CD4-positive, alpha-beta T cell treated with Interleukin-6 at 100 ng/mL for 8 hours (primary cell): ENCODE results near the gene PRRT1B.
A peak's percentile ranks its signal among the peaks of the same experiment; 100 is the strongest.

Experiments
- DNase-seq: peaks from one replicate; pipeline ENCODE4 v3.0.0-alpha.2; 2020; ENCODE audit warnings: mixed read lengths, low spot score

Gene PRRT1B

DNA sequence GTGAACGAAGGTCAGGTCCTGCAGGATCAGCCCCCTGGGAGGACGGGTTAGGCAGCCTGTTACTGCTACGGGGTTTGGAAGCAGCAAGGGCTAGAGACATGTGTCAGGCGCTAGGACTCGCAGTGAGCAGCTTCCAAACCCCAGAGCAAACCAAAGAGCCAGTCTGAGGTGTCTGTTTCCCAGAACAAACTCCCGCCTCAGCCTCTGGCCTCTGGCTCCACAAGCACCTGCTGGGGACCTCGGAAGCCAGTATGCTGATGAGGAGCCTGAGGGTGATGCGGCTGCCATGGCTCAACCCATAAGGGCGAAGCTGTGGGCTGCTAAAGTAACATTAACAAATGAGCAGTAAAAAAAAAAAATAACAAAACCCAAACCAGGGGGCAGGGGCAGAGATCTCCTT lies 35.0 kb downstream of the PRRT1B start:
- DNase-seq: no peak

GRCh38 chr9:131582056-131582455 lies 36.7 kb downstream of the PRRT1B start:
- DNase-seq: no peak

- DNase-seq: no peak
Observed at GRCh38 chr9:131582466-131583336, 37.4 kb downstream of the PRRT1B start.

GRCh38 chr9:131583337-131583645 lies 38.0 kb downstream of the PRRT1B start:
- no peak for DNase-seq

DNA sequence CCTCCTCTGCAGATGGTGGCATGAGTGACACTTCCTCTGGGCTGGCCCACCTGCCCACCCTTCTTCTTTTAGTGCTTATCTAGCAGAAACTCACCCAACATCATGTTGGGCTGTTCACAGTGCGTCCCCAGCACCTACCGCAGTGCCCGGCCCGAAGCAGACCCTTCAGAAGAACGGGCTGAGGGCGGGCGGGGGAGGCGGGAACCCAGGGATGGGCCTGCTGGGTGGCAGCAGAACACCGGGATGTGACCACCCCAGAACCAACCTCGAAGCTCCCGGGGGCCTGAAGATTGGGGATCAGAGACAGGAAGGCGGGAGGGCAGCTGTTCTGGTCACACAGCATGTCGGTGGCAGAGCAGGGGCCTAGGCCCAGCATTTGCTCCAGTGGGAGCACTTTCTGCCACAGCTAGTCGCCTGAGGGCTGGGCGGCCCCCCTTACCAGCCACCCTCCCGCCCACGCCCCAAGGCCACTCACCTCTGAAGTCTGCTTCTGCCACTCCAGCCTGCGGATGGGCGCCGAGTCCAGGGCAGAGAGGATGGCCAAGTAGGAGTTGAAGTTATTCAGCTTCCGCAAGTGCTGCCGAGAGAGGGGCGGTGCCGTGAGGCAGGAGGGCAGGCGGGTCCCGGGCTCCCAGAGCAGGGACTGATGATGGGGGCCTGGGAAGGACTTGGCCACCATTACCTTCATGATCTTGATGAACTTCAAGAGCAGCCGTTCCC lies 38.7 kb downstream of the PRRT1B start:
- no peak for DNase-seq

GRCh38 chr9:131584858-131585257 lies 39.5 kb downstream of the PRRT1B start:
- DNase-seq: no peak

DNA sequence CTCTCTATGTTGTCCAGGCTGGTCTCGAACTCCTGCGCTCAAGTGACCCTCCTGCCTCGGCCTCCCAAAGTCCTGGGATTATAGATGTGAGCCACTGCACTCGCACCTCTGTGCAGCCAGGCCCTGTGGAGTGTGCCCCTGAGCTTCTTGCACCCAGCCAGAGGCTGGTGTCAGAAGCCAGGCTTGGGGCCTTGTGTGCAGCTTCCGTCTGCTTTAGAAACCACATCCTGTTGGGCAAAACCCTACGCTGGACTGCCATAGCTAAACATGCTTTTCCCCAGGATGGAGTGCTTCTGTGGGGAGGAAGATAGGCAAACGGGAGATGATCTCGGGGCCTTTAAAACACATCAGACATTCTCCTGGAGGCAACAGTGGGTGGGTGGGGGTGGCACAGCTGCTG lies 40.1 kb downstream of the PRRT1B start:
- peak; percentile 74 for DNase-seq

DNA sequence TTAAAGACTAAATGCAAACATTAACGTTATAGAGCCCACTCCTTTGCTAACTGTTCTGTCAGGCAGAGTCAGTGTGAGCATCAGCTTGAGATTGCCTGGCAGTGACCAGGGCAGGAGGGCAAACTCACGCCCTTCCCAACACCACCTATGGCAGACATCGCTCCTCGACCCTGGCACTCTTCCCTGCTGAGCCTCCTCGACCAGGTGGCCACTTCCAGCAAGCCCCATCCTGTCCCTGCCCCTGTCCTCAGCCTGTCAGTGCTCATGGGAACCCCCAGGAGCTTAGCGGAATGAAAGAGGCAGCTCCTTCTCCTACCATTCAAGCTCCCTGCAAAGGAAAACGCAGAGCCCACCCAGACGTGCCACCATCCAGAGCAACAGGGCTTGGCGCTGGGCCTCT lies 42.0 kb downstream of the PRRT1B start:
- DNase-seq: no peak

DNA sequence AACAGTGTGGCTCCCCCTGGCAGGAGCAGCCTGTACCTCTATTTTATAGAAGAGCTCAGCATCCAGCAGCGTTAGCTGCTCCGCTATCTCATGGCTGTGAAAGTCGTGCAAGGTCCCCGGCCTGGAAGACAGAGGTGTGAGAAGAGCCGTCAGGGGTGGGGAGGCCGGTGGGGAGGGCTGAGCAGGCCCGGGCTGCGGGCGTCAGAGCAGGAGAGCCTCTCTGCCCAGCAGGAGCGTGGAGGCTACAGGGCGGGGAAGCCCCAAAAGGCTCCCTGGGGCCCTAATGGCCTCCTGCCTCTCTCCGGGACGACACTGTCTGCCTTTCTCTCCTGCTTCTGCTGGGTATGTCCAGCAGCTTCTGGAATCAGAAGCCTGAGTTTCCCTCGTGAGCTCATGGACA lies 42.6 kb downstream of the PRRT1B start:
- no peak for DNase-seq

DNA sequence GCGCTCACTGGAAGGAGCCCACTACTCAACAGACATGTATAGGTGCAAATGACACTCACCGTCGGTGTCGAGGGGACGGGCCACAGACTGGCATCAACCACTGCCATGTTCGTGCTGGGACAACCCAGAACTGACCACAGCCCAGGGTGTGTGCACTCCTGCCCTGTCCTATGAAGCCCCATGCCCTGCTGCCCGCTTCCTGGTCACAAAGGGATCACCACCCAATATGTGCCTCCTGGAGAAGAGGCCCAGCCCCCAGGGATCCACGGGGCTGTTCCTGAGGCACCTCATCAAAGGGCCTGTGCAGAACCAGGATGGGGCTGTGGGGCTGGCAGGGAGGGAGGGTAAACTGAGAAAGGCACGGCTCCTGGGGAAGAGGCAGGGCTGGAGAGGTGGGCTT lies 43.1 kb downstream of the PRRT1B start:
- DNase-seq: no peak

DNA sequence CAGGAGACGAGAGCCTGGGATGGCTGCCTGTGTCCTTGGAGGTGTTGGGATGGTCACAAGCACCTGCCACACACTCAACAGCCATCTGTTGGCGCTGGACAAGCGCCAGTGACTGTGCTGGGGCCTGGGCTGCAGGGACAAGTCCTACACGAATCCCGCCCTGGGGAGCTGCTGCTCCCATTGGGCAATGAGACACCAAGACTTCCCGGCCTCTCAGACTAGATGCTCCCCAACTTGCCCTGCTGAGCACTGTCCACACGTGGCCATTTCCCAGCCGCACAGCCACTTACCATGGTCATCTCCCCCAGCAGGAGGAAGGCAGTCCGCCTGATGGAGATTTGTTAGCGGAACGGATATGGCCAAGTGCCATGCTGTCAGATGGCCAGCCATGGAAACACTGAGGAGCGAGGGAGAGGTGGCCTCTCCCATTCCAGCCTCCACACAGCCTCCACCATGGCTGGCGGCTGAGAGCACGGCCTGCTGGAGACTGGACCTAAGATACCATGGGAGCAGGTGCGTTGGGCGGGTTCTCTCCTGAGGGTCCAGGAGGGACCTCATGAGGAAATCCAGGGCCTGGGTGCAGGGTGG lies 43.9 kb downstream of the PRRT1B start:
- DNase-seq: no peak

DNA sequence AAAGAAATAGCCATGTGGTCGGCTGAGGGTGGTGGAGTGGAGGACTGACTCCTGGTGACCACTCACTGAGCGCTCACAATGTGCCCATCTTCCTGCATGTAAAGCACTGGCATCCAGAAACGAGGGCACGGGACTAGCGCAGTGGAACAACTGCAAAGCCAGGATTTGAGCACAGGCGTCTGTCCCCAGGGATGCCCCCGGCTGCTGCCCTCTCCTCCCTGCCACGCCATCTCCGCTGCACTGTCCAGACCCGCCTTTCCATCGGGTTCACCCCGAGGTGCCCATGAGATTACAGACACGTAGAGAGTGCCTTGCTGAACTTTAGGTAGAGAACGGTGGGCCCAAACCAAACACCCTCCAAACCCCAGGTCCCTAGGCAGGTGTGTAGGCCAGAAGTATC lies 44.7 kb downstream of the PRRT1B start:
- no peak for DNase-seq

GRCh38 chr9:131590449-131590848 lies 45.1 kb downstream of the PRRT1B start:
- DNase-seq: peak; percentile 37

DNA sequence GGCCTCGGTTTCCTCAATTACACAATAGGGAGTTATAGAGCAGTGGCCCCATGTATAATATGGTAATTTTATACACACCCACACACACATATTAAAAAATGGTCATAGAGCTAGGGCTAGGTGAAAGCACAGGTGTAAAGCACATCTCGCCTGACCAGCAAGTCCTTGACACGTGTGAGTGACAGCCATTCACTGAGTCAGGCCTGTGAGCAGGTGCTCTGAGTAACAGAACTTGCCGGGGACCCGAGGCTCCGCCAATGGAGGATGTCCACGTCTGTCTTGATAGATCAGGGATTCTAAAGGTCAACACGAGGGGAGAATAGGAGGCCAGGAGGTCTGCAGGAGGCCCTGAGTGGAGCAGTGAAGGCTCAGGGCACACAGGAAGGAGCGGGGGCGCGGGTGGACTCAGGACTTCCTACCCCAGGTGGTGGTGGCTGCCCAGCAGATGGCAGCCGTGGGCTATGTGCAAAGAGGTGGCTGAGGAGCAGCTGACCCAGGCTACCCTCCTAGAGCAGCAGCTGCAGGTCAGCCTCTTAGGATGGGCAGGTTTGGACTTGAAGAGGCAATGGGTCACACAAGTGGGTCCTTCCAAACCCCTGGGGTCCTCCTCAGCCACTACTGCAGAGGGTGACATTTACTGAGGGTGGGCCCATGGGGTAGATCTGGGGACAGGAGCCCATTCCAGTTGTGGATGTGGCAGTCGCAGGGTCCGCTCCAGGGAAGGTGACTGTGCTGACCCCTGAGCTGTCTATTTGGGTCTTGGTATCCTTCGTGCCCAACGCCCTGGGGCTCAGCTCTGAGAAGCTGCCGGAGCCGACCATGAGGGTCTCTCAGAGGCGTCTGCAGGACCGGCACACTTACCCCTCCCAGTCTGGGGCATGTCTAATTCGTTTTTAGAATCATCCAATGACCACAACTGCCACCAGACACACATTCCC lies 45.9 kb downstream of the PRRT1B start:
- DNase-seq: peak; percentile 75

- no peak for DNase-seq
Observed at GRCh38 chr9:131591845-131592208, 46.5 kb downstream of the PRRT1B start.

GRCh38 chr9:131593091-131593820 lies 47.9 kb downstream of the PRRT1B start:
- no peak for DNase-seq

- no peak for DNase-seq
Observed at GRCh38 chr9:131593936-131594665, 48.8 kb downstream of the PRRT1B start.

DNA sequence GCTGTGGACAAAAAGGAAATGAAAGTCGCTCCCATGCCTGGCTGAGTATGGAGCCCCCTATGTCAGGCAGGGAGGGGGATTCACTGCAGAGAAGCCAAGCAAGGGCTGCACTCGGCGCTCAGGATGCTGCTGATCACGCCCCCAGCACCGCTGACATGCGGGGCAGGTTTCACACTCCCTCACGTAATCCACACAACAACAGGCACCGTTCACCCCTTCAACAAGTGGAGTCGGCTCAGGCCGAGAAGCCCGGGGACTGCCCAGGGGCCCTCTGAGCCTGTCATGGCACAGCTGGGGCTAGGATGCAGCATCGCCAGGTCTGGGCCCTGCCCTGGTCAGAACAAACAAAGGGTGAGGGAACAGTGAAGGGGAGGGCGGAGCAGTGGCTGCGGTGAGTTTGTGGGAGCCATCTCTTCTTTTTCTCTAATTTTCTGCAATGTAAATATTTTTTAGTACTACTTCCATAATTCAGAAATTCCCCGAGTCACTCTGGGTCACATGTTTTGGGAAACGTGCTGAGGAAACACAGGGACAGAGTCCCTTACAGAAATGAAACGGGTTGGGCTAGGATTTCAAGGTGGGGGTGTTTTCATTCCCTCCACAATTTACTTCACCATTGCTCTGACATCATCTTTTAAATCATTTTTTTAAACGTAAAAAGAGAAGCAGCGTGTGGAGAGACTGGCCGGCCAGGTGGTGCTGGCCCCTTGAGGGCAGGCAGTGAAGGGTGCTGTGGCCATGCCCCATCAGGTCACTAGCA lies 49.8 kb downstream of the PRRT1B start:
- DNase-seq: no peak

DNA sequence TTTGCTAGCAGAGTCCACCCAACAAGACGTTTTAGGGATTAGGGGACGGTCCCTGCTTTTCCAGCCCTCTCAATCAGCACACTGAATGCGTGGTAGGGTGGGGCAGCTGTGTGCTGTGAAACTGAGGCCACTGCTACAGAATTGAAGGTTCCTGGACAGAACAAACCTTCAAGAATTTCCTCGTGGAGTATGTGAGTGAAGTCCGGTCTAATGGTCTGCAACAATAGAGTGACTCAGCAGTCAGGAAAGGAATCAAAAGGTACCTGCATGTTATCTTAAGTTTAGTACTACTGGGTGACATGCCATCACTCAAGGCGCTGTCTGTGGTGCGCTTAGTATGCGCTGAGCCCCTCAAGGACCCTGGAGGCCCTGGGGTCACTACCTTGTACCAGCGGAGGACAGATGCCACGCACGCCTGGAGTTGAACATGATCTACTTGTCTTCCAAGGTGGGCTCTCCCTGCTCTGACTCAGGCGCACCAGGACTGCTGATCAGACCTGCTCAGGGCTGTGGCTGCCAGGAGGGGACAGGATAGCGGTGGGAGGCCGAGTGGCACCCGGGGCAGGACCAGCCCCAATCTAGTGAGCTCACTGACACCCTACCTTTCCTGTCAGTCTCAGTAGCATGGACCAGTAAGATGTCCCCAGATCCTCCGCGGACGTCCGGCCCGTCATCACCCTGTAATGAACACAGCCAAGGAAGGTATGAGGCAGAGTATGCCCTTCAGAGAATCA lies 50.5 kb downstream of the PRRT1B start:
- no peak for DNase-seq

DNA sequence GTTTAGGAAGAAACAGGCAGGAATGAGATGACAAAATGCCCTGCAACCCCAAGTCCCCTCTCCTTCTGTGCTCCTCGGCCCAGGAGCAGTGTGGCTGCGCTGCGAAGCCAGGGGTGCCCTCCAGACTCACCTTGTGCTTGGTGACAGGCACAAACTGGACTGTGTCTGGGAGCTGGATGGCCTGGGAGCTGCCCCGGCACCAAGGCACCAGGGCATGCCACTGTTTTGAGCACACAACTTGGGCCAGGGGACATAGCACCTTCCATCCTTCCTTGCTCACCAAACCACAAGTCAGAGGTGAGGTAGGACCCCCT lies 51.1 kb downstream of the PRRT1B start:
- no peak for DNase-seq
